Lower leg skin (tissue), 4 donors: ENCODE results near the gene PEBP1. TPM values are rescaled to one million over a fixed set of nuclear protein-coding genes. Genes with fewer than 3 reads are reported as not detected.

ENCODE experiments used
- DNase-seq, 2 donors: peaks; one replicate each; pipeline ENCODE4 v3.0.0-alpha.2; 2019; ENCODE audit warnings: low spot score in 2 of 2
- H3K4me3 ChIP-seq: fragments of 200-600 bp; sonication (generic); 2 replicates; pipeline ENCODE4 v1.5.1; 2017; ENCODE audit warnings: mild to moderate bottlenecking, low read depth; ENCODE audit not compliant: poor library complexity, severe bottlenecking
- POLR2A ChIP-seq, 2 donors: fragments of 450-650 bp; IDR thresholded peaks; one replicate each; pipeline ENCODE4 v1.6.1; 2016 to 2017; ENCODE audit warnings: antibody characterized with exemption in 2 of 2, mild to moderate bottlenecking in 1 of 2, moderate library complexity in 1 of 2
- WGBS, 2 donors: methylation state at CpG; one replicate each; pipeline ENCODE4 v1.1.5; 2018; 5-methylcytosine and 5-hydroxymethylcytosine counted together
- intact Hi-C: fragments of 100-400 bp; cut with DNase I; formaldehyde crosslinking; loops from one replicate; pipeline ENCODE4 v1.15.0; 2023; ENCODE audit warnings: low total_unique reads
- total RNA-seq, 4 donors: library from RNA; depleted of rRNA; stranded (reverse); fragments of >200 nt; gene quantifications; one replicate each; pipeline ENCODE4 v1.1.0, GENCODE V29; 2016
- TF ChIP-seq, protein P1 (sequence below), 3 donors: fragments of 450-650 bp; IDR thresholded peaks; one replicate each; pipeline ENCODE4 v1.5.1; 2016; ENCODE audit warnings: antibody characterized with exemption in 3 of 3, mild to moderate bottlenecking in 3 of 3, moderate library complexity in 2 of 3

PEBP1 gene
- total RNA-seq, 4 donors from 2014 or later, result 192 to 447 (median 328) TPM

GRCh38 chr12:118101051-118101450 lies 34.9 kb upstream of the PEBP1 start:
- no peak for DNase-seq
- intact Hi-C loops, result no loop called here
- H3K4me3 ChIP-seq, result no peak overlapping the region
- WGBS, 2 donors, result 82 to 84% methylated on average over 3 of the region's 3 CpGs
- no peak for TF ChIP-seq POLR2A (IDR thresholded peaks at IDR 0.05)
- TF ChIP-seq, protein P1, sequence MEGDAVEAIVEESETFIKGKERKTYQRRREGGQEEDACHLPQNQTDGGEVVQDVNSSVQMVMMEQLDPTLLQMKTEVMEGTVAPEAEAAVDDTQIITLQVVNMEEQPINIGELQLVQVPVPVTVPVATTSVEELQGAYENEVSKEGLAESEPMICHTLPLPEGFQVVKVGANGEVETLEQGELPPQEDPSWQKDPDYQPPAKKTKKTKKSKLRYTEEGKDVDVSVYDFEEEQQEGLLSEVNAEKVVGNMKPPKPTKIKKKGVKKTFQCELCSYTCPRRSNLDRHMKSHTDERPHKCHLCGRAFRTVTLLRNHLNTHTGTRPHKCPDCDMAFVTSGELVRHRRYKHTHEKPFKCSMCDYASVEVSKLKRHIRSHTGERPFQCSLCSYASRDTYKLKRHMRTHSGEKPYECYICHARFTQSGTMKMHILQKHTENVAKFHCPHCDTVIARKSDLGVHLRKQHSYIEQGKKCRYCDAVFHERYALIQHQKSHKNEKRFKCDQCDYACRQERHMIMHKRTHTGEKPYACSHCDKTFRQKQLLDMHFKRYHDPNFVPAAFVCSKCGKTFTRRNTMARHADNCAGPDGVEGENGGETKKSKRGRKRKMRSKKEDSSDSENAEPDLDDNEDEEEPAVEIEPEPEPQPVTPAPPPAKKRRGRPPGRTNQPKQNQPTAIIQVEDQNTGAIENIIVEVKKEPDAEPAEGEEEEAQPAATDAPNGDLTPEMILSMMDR (IDR thresholded peaks at IDR 0.05), result no peak

DNA sequence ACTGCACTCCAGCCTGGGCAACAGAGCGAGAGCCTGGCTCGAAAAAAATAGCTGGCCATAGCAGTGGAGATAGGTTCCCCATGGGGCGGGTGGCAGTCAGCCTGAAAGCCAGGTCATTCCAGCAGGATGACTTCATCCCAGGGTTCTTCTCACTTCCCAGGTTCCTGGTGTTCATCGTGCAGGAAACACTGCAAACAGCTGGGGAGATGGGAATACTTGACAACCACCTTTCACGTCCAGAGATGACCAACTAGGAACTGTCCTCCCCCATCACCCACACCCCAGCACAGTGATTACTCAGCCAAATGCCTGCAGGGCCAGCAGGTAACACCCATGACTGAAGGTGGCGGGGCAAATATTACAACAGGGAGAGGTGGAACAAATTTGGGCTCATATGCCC lies 33.9 kb upstream of the PEBP1 start:
- H3K4me3 ChIP-seq, result no peak overlapping the region
- intact Hi-C loops, result no loop called here
- 70 to 75% methylated on average over 6 of the region's 6 CpGs for WGBS, 2 donors
- no peak for DNase-seq
- TF ChIP-seq, protein P1 (IDR thresholded peaks at IDR 0.05), result no peak
- no peak for TF ChIP-seq POLR2A (IDR thresholded peaks at IDR 0.05)

GRCh38 chr12:118102609-118103008 lies 33.3 kb upstream of the PEBP1 start:
- no peak for DNase-seq
- WGBS, 2 donors, result 24 to 28% methylated on average over 5 of the region's 5 CpGs
- H3K4me3 ChIP-seq, result no peak overlapping the region
- intact Hi-C loops, result no loop called here
- TF ChIP-seq POLR2A (IDR thresholded peaks at IDR 0.05), result no peak
- TF ChIP-seq, protein P1 (IDR thresholded peaks at IDR 0.05), result no peak

DNA sequence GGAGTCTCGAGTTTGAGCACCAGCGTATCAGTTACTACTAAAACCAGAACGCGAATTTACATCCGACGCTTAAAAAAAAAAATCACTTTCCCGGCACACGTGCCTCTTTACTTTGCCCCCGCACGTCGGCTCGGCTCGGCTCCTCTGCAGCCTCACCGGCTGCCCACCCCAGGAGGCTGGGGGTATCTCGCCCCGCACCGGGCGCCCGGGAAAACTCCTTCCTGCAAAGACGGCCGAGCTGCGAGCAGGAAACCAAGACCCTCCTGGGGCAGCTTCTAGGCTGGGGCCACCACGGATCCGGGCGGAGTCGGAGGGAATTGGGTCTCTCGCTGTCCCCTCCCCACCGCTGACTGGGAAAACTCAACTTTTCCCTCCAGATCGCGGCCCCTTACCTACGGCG lies 32.7 kb upstream of the PEBP1 start:
- DNase-seq, result peak in 1 of 2 donors; percentile 88
- peak overlapping the region; percentile 43 for H3K4me3 ChIP-seq
- intact Hi-C loops, result no loop called here
- TF ChIP-seq, protein P1 (IDR thresholded peaks at IDR 0.05), result no peak
- no peak for TF ChIP-seq POLR2A (IDR thresholded peaks at IDR 0.05)
- 0% methylated on average over 31 to 32 of the region's 32 CpGs for WGBS, 2 donors

GRCh38 chr12:118103601-118104382 lies 32.1 kb upstream of the PEBP1 start, which contains the start of gene VSIG10:
Gene VSIG10, minus strand, starts transcription at chr12:118104011. Its CDS starts 340 bp downstream, at chr12:118103671.
- WGBS, 2 donors, result 0% methylated on average over 10 to 46 of the region's 75 CpGs
- intact Hi-C loops, result no loop called here
- H3K4me3 ChIP-seq, result peak within 1 kb of the TSS; percentile 43
- TF ChIP-seq, protein P1 (IDR thresholded peaks at IDR 0.05), result no peak
- no peak for TF ChIP-seq POLR2A (IDR thresholded peaks at IDR 0.05)
- DNase-seq, result peak; percentile 50 to 93
